Epithelial cell of esophagus (primary cell): ENCODE measurements around the gene MAP3K12.

Experiments used
- DNase-seq: peaks from one replicate; pipeline ENCODE4 v3.0.0; 2010; ENCODE audit warnings: low read depth
- H3K4me3 ChIP-seq: 2 replicates; pipeline ENCODE4 v1.5.1; 2011; ENCODE audit warnings: mild to moderate bottlenecking, low read length, control low read depth
- TF ChIP-seq, protein P1 (sequence below): IDR thresholded peaks from 2 replicates; pipeline ENCODE4 v1.5.1; 2011; ENCODE audit warnings: low read depth, mild to moderate bottlenecking, low read length, control low read depth, inconsistent platforms; ENCODE audit not compliant: insufficient read depth; ENCODE audit errors: missing control alignments

Gene MAP3K12

DNA sequence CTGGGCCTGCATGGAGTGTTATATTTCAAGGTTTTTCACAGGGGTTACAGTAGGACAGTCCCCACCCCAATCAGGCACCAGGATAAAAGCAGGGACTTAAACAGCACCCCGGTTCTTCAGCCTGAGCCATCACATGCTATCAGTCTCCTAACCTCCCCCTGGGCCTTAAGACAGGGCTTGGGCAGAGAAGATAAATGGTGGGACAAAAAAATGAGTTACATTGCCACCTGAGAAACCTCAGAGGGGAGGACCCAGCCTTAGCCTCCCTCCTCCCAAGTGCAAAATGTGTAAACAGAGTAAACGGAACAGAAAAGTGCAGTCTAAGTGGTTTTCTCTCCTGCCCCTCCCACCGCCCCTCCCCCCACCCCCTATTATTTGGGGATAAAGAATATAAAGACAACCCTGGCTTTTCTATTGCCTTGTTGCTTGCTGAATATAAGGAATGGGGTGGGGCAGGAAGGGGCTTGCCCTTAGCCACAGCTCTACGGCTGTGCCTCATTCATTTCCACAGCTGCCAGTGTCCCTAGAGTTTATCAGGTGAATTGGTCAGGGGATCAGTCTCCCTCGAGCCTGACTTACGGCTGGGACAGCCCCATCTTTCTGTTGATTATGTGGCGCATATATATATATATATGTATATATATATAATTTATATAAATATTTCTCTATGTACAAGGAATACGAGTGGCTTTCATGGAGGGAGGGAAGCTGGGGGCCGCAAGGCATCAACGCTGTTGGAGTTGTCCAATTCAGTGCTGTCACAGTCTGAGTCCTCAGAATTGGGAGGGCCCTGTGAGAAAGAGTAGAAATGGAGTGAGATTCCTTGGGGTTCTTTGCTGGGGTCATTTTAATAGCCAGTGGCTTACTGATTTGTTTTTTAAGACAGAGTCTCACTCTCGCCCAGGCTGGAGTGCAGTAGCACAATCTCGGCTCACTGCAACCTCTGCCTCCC is 18.5 kb downstream of the MAP3K12 start:
- TF ChIP-seq, protein P1, sequence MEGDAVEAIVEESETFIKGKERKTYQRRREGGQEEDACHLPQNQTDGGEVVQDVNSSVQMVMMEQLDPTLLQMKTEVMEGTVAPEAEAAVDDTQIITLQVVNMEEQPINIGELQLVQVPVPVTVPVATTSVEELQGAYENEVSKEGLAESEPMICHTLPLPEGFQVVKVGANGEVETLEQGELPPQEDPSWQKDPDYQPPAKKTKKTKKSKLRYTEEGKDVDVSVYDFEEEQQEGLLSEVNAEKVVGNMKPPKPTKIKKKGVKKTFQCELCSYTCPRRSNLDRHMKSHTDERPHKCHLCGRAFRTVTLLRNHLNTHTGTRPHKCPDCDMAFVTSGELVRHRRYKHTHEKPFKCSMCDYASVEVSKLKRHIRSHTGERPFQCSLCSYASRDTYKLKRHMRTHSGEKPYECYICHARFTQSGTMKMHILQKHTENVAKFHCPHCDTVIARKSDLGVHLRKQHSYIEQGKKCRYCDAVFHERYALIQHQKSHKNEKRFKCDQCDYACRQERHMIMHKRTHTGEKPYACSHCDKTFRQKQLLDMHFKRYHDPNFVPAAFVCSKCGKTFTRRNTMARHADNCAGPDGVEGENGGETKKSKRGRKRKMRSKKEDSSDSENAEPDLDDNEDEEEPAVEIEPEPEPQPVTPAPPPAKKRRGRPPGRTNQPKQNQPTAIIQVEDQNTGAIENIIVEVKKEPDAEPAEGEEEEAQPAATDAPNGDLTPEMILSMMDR: no peak
- no peak overlapping the region for H3K4me3 ChIP-seq
- DNase-seq: no peak

DNA sequence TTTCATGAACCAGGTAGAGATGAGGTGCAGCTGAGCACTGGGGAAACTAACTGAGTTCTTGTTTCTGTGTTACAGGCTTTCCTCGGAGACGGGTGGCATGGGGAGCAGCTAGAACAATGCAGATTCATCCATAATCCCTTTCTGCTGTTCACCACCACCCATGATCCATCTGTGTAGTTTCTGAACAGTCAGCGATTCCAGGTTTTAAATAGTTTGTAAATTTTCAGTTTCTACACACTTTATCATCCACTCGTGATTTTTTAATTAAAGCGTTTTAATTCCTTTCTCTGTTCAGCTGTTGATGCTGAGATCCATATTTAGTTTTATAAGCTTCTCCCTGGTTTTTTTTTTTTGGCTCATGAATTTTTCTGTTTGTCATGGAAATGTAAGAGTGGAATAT is 19.9 kb downstream of the MAP3K12 start:
- TF ChIP-seq, protein P1: no peak
- no peak for DNase-seq

DNA sequence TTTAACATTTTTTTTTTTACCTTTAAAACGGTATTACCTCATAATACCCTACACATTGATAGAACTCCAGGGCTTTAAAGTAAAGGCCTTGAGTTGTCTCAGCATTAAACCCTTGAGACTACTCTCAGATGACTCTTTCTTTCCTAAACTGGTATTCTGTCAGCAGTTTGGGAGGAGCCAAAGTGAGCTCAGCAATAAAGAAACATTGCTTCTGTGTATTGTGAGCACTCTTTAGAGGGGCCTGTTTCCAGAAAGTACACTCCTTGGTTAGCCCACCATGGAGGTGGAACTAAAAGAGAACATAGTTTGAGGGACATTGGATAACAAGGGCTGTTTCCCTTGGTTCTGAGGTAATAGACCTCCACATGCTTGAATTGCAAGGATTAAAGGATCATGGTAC is 20.4 kb downstream of the MAP3K12 start:
- no peak overlapping the region for H3K4me3 ChIP-seq
- TF ChIP-seq, protein P1: no peak
- no peak for DNase-seq

More for the DNA sequence above, 19.9 kb downstream of the MAP3K12 start:
- H3K4me3 ChIP-seq: no peak overlapping the region

DNA sequence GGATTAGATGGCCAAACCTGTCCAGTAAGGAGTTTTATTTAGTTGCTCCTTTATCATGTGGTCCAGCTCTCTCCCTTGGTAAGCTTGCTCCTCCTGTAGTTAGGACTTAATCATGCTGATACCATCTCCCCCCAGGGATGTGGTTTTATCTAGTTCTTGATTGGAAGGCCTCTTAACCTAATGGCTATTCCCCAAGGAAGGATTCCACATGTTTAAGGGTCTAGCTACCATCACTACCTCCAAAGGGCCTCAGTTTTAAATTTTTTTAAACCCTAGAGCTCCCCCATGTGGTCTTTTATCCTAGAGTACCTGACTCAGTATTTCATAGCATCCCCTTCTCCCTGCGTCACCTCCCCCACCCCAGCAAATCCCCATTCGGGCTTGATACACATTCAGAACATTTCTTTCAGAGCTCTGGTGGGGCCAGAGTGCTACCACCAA is 22.5 kb downstream of the MAP3K12 start:
- TF ChIP-seq, protein P1: no peak
- no peak for DNase-seq
- no peak overlapping the region for H3K4me3 ChIP-seq

DNA sequence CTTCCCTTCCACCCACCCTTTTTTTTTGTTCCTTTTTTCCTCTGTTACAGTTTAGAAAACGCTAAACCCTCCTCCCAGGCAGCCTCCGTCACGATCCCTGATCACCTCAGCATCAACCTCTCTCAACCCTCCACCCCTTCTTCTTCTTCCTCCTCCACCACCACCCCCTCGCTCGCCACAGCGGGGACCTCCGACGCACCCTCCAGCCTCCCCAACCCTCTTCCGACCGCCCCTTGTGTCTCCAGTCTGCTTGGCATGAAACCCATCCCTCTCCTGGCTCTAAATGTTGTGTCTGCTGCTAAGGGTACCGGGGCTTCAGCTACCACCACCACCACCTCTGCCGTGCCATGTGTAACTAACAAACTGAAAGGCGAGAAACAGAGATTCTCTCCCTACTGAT is 24.4 kb downstream of the MAP3K12 start:
- no peak for DNase-seq
- H3K4me3 ChIP-seq: no peak overlapping the region
- TF ChIP-seq, protein P1: no peak

DNA sequence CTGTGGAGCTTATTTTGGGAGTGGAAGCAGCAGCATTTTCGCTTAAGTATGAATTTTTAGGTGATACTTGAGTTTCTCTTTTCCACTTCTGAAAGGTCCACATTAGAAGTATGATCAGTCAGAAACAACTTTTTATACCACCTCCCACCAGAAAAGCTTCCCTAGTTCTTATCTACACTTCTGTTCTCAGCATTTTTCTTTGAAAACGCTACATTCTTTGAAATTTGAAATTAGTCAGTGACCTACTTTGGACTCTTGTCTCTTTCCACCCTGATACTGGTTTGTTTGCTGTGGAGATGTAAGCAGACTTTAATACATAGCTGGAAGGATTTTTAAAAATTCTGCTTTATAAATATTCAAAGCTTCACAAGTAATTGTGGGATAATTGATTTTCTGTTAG is 25.2 kb downstream of the MAP3K12 start:
- TF ChIP-seq, protein P1: no peak
- H3K4me3 ChIP-seq: no peak overlapping the region
- no peak for DNase-seq
